Tibial artery (tissue), 4 donors: ENCODE results near the gene TEX38.
"Not testable (repeated sequence)": the region's sequence is repeated elsewhere in the genome, so short reads cannot be mapped to it uniquely, and the experiment has no call there.

Experiments used
- DNase-seq, 2 donors: peaks; one replicate each; pipeline ENCODE4 v3.0.0-alpha.2; 2019
- H3K27ac ChIP-seq, 2 donors: fragments of 200-600 bp; sonication (generic) in 1 of 2; 1 replicate in 1 of 2; 2 replicates in 1 of 2; pipeline ENCODE4 v1.5.1; 2018 to 2019; ENCODE audit warnings: mild to moderate bottlenecking in 1 of 2
- H3K27me3 ChIP-seq, 2 donors: fragments of 200-600 bp; sonication (generic) in 1 of 2; one replicate each; pipeline versions ENCODE4 v1.5.1 to v1.6.0; 2016 to 2019
- H3K36me3 ChIP-seq, 3 donors: fragments of 200-600 bp; sonication (generic) in 2 of 3; one replicate each; pipeline ENCODE4 v1.5.1; 2016 to 2019; ENCODE audit warnings: mild to moderate bottlenecking in 2 of 3
- H3K4me1 ChIP-seq, 4 donors: fragments of 200-600 bp; sonication (generic) in 2 of 4; 1 replicate in 3 of 4; 2 replicates in 1 of 4; pipeline ENCODE4 v1.5.1; 2016 to 2019
- H3K4me3 ChIP-seq, 2 donors: fragments of 200-600 bp; sonication (generic) in 1 of 2; 1 replicate in 1 of 2; 2 replicates in 1 of 2; pipeline ENCODE4 v1.5.1; 2018 to 2019; ENCODE audit warnings: mild to moderate bottlenecking in 2 of 2
- H3K9me3 ChIP-seq, 3 donors: fragments of 200-600 bp; sonication (generic) in 1 of 3; one replicate each; pipeline ENCODE4 v1.5.1; 2016 to 2019
- CTCF ChIP-seq, 2 experiments: fragments of 200-600 bp in 1 of 2; fragments of 450-650 bp in 1 of 2; IDR thresholded peaks; one replicate each; pipeline ENCODE4 v1.5.1; 2017 to 2019; ENCODE audit warnings: antibody characterized with exemption in 2 of 2, mild to moderate bottlenecking in 1 of 2, moderate library complexity in 1 of 2
- intact Hi-C: fragments of 100-400 bp; cut with DNase I; formaldehyde crosslinking; loops from one replicate; pipeline ENCODE4 v1.15.0; 2023; ENCODE audit warnings: low total_unique reads

TEX38 gene

GRCh38 chr1:46689356-46689755, 17.7 kb downstream of the TEX38 start:
- Histone ChIP-seq H3K4me1 (peaks cover 0 to 16% (median 5%) of the 10 kb centered on the region in 4 donors), H3K4me3 (no peak overlapping the region), H3K27me3 (no peaks in the 10 kb centered on the region), H3K9me3 (no peaks in the 10 kb centered on the region), H3K36me3 (peaks cover 40 to 73% (median 70%) of the 10 kb centered on the region in 3 donors), H3K27ac (no peak overlapping the region)
- no peak for TF ChIP-seq CTCF (IDR thresholded peaks at IDR 0.05)
- DNase-seq = no peak
- intact Hi-C loops = no loop called here

- intact Hi-C loops = no loop called here
- Histone ChIP-seq H3K4me1 (peaks cover 0 to 16% (median 5%) of the 10 kb centered on the region in 4 donors), H3K27ac (no peak overlapping the region), H3K36me3 (peaks cover 35 to 67% (median 64%) of the 10 kb centered on the region in 3 donors), H3K9me3 (no peaks in the 10 kb centered on the region), H3K4me3 (no peak overlapping the region), H3K27me3 (no peaks in the 10 kb centered on the region)
- no peak for DNase-seq
- TF ChIP-seq CTCF (IDR thresholded peaks at IDR 0.05) = no peak
Observed at GRCh38 chr1:46689897-46690296, 18.2 kb downstream of the TEX38 start.

- H3K36me3 ChIP-seq = peaks cover 44 to 66% (median 64%) of the 10 kb centered on the region in 3 donors
- H3K9me3 ChIP-seq = no peaks in the 10 kb centered on the region
- H3K27ac ChIP-seq = no peak overlapping the region
- TF ChIP-seq CTCF (IDR thresholded peaks at IDR 0.05) = no peak
- peaks cover 0 to 16% (median 5%) of the 10 kb centered on the region in 4 donors for H3K4me1 ChIP-seq
- H3K27me3 ChIP-seq = no peaks in the 10 kb centered on the region
- no peak overlapping the region for H3K4me3 ChIP-seq
- no peak for DNase-seq
- intact Hi-C loops = no loop called here
Observed at GRCh38 chr1:46690931-46691421, 19.3 kb downstream of the TEX38 start.

- no peaks in the 10 kb centered on the region for H3K27me3 ChIP-seq
- no peak overlapping the region for H3K27ac ChIP-seq
- TF ChIP-seq CTCF (IDR thresholded peaks at IDR 0.05) = no peak
- intact Hi-C loops = no loop called here
- H3K4me1 ChIP-seq = peaks cover 0 to 13% (median 3%) of the 10 kb centered on the region in 4 donors
- H3K36me3 ChIP-seq = peaks cover 53 to 62% (median 58%) of the 10 kb centered on the region in 3 donors
- no peak for DNase-seq
- no peak overlapping the region for H3K4me3 ChIP-seq
- H3K9me3 ChIP-seq = no peaks in the 10 kb centered on the region
Observed at GRCh38 chr1:46691997-46692790, 20.5 kb downstream of the TEX38 start.

GRCh38 chr1:46692811-46693770, 21.4 kb downstream of the TEX38 start:
- Histone ChIP-seq H3K9me3 (no peaks in the 10 kb centered on the region), H3K27me3 (no peaks in the 10 kb centered on the region), H3K36me3 (peaks cover 50 to 60% (median 53%) of the 10 kb centered on the region in 3 donors), H3K4me1 (peaks cover 0 to 6% (median 0%) of the 10 kb centered on the region in 4 donors), H3K4me3 (no peak overlapping the region), H3K27ac (no peak overlapping the region)
- intact Hi-C loops = no loop called here
- no peak for DNase-seq
- TF ChIP-seq CTCF (IDR thresholded peaks at IDR 0.05) = no peak

GRCh38 chr1:46694676-46695075, 23.0 kb downstream of the TEX38 start:
- intact Hi-C loops, H3K4me1 ChIP-seq, H3K27me3 ChIP-seq, H3K27ac ChIP-seq, H3K9me3 ChIP-seq, DNase-seq, H3K4me3 ChIP-seq: not testable (repeated sequence)
- peaks cover 34 to 50% (median 43%) of the 10 kb centered on the region in 3 donors for H3K36me3 ChIP-seq
